Uterus (tissue), 2 donors: ENCODE data around the gene CRB1.

Experiments
- CTCF ChIP-seq, 4 experiments: fragments of 200-600 bp in 2 of 4; fragments of 450-650 bp in 2 of 4; sonication (generic) in 2 of 4; IDR thresholded peaks; one replicate each; pipeline ENCODE4 v1.5.1; 2016 to 2019; ENCODE audit warnings: antibody characterized with exemption in 4 of 4, mild to moderate bottlenecking in 2 of 4, moderate library complexity in 1 of 4
- POLR2A ChIP-seq, 2 donors: fragments of 450-650 bp; IDR thresholded peaks; one replicate each; pipeline ENCODE4 v1.6.1; 2016; ENCODE audit warnings: antibody characterized with exemption in 2 of 2, mild to moderate bottlenecking in 1 of 2, moderate library complexity in 1 of 2

GRCh38 chr1:197437601-197438000, 169.5 kb downstream of the CRB1 start:
- TF ChIP-seq CTCF (IDR thresholded peaks at IDR 0.05) (no peak), POLR2A (IDR thresholded peaks at IDR 0.05) (no peak)
